ENCODE results near the gene FNBP1.
"Not testable (repeated sequence)": the region's sequence is repeated elsewhere in the genome, so short reads cannot be mapped to it uniquely, and the experiment has no call there.

The FNBP1 gene

DNA sequence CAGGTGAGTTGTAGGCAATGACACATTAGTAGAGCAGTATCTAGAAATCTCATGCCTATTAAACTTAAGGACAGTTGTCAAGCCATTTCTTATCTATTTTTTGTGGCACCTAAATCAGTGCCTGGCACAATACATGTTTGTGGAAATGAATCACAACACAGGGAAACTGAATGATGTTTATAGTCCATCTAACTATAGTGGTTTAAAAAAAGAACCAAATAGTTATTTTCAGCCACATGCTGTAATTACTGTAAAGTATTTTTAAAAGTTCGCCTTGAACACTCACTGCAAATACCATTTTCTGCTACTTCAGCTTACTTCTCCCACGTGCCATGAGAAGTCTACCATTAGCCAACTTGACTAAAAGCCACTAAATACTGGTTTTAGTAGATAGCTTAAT is 21.9 kb downstream of the FNBP1 start:
- TF ChIP-seq, protein P1, sequence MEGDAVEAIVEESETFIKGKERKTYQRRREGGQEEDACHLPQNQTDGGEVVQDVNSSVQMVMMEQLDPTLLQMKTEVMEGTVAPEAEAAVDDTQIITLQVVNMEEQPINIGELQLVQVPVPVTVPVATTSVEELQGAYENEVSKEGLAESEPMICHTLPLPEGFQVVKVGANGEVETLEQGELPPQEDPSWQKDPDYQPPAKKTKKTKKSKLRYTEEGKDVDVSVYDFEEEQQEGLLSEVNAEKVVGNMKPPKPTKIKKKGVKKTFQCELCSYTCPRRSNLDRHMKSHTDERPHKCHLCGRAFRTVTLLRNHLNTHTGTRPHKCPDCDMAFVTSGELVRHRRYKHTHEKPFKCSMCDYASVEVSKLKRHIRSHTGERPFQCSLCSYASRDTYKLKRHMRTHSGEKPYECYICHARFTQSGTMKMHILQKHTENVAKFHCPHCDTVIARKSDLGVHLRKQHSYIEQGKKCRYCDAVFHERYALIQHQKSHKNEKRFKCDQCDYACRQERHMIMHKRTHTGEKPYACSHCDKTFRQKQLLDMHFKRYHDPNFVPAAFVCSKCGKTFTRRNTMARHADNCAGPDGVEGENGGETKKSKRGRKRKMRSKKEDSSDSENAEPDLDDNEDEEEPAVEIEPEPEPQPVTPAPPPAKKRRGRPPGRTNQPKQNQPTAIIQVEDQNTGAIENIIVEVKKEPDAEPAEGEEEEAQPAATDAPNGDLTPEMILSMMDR (conservative IDR thresholded peaks at IDR 0.05; ENCODE audit: low read depth, low read length): no peak
- no peak overlapping the region for H3K4me3 ChIP-seq (ENCODE audit: low read length)
- DNase-seq (ENCODE audit: low read depth): no peak

DNA sequence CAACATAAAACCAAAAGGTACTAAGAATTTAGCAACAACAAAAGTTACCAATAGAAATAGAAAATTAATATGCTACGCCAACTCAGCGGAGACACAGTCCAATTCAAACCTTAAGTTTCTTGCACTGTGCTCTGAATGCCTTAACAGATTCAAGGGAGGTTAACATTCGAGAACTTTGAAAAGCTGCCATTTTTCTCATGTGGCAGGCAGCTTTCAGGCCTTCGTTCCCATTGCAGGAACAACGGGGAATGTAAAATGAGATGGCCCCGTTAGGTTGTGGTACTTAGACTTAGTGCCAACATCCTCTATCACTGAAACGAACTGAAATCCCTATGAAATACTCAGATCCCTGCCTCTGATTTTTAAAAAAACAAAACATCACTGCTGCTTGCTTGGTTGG is 22.4 kb downstream of the FNBP1 start:
- no peak overlapping the region for H3K4me3 ChIP-seq (ENCODE audit: low read length)
- no peak for DNase-seq (ENCODE audit: low read depth)

DNA sequence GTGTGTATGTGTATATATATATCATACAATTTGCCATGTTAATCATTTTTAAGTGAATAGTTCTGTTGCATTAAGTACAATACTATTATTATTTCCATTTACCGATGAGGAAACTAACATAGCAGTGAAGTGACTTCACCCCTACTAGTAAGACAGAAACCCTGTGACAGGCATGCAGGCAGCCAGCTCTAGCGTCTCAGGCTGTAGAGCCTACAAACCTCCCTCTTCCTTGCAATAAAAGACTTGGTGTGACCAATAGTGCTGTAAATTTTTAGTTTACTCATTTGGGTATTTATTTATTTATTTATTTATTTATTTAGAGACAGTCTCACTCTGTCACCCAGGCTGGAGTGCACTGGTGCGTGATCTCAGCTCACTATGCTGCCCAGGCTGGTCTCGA is 24.7 kb downstream of the FNBP1 start:
- no peak overlapping the region for H3K4me3 ChIP-seq (ENCODE audit: low read length)
- DNase-seq (ENCODE audit: low read depth): no peak
- TF ChIP-seq, protein P1 (conservative IDR thresholded peaks at IDR 0.05; ENCODE audit: low read depth, low read length): no peak

More for the DNA sequence above, 22.4 kb downstream of the FNBP1 start:
- TF ChIP-seq, protein P1 (conservative IDR thresholded peaks at IDR 0.05; ENCODE audit: low read depth, low read length): no peak

DNA sequence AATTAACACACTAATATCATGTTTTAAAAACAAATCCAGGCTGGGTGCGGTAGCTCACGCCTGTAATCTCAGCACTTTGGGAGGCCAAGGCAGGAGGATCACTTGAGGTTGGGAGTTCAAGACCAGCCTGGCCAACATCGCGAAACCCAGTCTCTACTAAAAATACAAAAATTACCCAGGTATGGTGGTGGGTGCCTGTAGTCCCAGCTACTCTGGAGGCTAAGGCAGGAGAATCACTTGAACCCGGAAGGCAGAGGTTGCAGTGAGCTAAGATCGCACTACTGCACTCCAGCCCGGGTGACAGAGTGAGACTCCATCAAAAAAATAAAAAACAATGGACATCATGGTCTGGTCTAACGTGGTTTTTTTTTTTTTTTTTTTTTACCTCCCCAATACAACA is 25.5 kb downstream of the FNBP1 start:
- not testable (repeated sequence) for H3K4me3 ChIP-seq (ENCODE audit: low read length); DNase-seq (ENCODE audit: low read depth)

DNA sequence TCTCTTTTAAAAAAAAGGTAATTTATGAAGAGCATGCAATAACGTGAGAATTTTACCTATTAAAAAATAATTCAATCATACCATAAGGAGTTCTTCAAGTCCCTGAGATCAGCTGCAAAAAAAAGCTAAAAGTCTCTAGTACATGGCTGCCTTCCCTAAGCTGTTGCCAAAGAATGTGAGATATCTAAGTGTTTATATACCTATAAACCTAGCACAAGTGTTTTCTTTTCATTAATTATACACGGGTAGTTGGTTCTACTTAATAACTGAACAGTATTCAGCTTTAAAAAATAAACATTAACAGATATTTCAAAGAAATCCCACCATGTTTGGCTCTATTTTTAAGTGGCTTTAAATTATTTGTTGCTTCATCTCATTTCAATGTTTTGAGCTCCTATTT is 25.9 kb downstream of the FNBP1 start:
- no peak overlapping the region for H3K4me3 ChIP-seq (ENCODE audit: low read length)
- TF ChIP-seq, protein P1 (conservative IDR thresholded peaks at IDR 0.05; ENCODE audit: low read depth, low read length): no peak
- DNase-seq (ENCODE audit: low read depth): peak; percentile 23

DNA sequence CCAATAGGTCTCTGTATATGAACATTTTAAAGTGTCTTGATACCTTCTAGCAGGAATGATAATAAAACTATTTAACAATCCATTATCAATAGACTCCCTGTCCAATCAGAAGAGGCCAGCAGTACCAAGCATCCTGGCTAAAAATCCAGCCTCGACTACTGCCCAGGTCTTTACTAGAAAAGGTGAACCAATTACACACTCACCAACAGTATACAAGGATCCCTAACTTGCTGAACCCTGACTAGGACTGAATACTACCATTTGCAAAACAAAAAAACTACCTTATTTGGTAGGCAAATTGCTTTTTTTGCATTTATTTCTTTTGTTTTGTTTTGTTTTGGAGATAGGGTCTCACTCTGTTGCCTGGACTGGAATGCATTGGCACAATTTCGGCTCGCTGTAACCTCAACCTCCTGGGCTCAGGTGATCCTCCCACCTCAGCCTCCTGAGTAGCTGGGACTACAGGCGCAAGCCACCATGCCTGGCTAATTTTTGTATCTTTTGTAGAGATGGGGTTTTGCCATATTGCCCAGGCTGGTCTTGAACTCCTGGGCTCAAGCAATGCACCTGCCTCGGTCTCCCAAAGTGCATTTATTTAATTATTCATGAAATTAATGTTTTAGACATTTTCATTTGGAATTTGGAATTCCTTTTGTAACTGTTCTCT is 27.5 kb downstream of the FNBP1 start:
- TF ChIP-seq, protein P1 (conservative IDR thresholded peaks at IDR 0.05; ENCODE audit: low read depth, low read length): no peak
- no peak for DNase-seq (ENCODE audit: low read depth)
- H3K4me3 ChIP-seq (ENCODE audit: low read length): no peak overlapping the region

DNA sequence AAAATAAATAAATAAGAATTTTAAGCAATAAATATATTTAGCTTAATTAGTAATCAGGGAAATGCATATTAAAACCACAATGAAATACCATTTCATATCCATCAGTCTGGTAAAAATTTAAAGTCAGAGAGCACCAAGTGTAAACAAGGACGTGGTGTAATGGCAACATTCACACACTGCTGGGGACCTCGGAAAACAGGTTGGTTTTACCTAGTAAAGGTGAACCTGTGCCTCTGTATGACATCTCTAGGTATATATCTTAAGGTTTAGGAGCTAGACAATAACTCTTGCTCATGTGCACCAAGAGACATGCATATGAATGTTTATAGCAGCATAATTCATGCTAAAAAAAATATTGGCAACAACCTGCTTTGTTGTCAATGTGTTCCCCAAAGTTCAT is 29.7 kb downstream of the FNBP1 start:
- TF ChIP-seq, protein P1 (conservative IDR thresholded peaks at IDR 0.05; ENCODE audit: low read depth, low read length): no peak
- DNase-seq (ENCODE audit: low read depth): no peak
- H3K4me3 ChIP-seq (ENCODE audit: low read length): no peak overlapping the region
